ENCODE data around the gene ASXL3.

DNA sequence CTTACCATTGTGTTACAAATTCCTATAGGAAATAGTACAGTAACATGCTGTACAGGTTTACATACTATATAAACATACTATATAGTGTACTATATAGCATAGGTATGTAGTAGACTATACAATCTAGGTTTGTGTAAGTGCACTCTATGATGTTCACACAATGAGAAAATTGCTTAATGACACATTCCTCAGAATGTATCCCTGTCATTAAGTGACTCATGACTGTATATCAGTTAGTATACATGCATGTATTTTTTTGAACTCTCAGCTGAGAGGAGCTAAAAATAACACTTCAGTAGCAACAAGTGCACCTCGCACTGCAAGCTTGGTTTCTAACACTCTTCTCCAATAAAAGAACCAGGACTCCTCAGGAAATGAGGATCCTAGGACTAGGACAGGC, 19.5 kb upstream of the ASXL3 start:
- TF ChIP-seq, protein P1, sequence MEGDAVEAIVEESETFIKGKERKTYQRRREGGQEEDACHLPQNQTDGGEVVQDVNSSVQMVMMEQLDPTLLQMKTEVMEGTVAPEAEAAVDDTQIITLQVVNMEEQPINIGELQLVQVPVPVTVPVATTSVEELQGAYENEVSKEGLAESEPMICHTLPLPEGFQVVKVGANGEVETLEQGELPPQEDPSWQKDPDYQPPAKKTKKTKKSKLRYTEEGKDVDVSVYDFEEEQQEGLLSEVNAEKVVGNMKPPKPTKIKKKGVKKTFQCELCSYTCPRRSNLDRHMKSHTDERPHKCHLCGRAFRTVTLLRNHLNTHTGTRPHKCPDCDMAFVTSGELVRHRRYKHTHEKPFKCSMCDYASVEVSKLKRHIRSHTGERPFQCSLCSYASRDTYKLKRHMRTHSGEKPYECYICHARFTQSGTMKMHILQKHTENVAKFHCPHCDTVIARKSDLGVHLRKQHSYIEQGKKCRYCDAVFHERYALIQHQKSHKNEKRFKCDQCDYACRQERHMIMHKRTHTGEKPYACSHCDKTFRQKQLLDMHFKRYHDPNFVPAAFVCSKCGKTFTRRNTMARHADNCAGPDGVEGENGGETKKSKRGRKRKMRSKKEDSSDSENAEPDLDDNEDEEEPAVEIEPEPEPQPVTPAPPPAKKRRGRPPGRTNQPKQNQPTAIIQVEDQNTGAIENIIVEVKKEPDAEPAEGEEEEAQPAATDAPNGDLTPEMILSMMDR (IDR thresholded peaks at IDR 0.05; ENCODE audit: insufficient read depth, low read depth, low read length), result no peak
- TF ChIP-seq EZH2 (IDR thresholded peaks at IDR 0.05; ENCODE audit: insufficient read depth, low read length), result no peak
